CD4-positive, alpha-beta T cell (primary cell): ENCODE data around the gene TMC4. TPM values are rescaled to one million over a fixed set of nuclear protein-coding genes. Genes with fewer than 3 reads are reported as not detected.

Experiments
- ATAC-seq: fragments of 200-7000 bp; cut with Tn5 transposase; one replicate; pipeline ENCODE4 v1.10.0; 2022; ENCODE audit warnings: mild to moderate bottlenecking; ENCODE audit not compliant: poor library complexity
- CTCF ChIA-PET: fragments of 350-600 bp; sonication (Branson Sonifier 250); formaldehyde crosslinking; loops from one replicate; lab custom pipeline; 2021; ENCODE audit warnings: antibody characterized with exemption, inconsistent platforms; lab: Charles Lee
- POLR2A ChIA-PET: fragments of 350-600 bp; sonication (Branson Sonifier 250); formaldehyde crosslinking; loops from one replicate; lab custom pipeline; 2021; ENCODE audit warnings: antibody characterized with exemption, inconsistent platforms; lab: Charles Lee
- DNase-seq, 14 experiments: peaks; one replicate each; pipeline ENCODE4 v3.0.0-alpha.2; 2013 to 2020; ENCODE audit warnings: mixed read lengths in 2 of 14
- H3K27ac ChIP-seq, 2 donors: one replicate each; pipeline versions ENCODE4 v1.5.1 to v1.7.0; 2013; ENCODE audit warnings: low read length in 2 of 2, low read depth in 1 of 2, mild to moderate bottlenecking in 1 of 2
- H3K27me3 ChIP-seq, 2 experiments: 1 replicate in 1 of 2; 2 replicates in 1 of 2; pipeline versions ENCODE4 v1.6.1 to v1.7.0; 2013; ENCODE audit warnings: low read length in 2 of 2, control low read depth in 1 of 2, mild to moderate bottlenecking in 1 of 2, moderate library complexity in 1 of 2; ENCODE audit not compliant: insufficient read depth in 2 of 2, control insufficient read depth in 1 of 2
- H3K36me3 ChIP-seq: one replicate; pipeline ENCODE4 v1.6.1; 2013; ENCODE audit warnings: low read length, control low read depth; ENCODE audit not compliant: insufficient read depth
- H3K4me1 ChIP-seq: one replicate; pipeline ENCODE4 v1.6.1; 2013; ENCODE audit warnings: low read length, control low read depth; ENCODE audit not compliant: insufficient read depth
- H3K4me3 ChIP-seq: one replicate; pipeline ENCODE4 v1.5.1; 2013; ENCODE audit warnings: mild to moderate bottlenecking, low read length, moderate library complexity
- H3K9me3 ChIP-seq, 2 experiments: 1 replicate in 1 of 2; 2 replicates in 1 of 2; pipeline versions ENCODE4 v1.6.1 to v1.7.0; 2013; ENCODE audit warnings: low read length in 2 of 2, mild to moderate bottlenecking in 2 of 2, control low read depth in 1 of 2, moderate library complexity in 1 of 2; ENCODE audit not compliant: control insufficient read depth in 1 of 2, insufficient read depth in 1 of 2
- H3K27ac Mint-ChIP-seq: one replicate; pipeline ENCODE4 v1.8.0; 2020; ENCODE audit warnings: mixed read lengths
- H3K27me3 Mint-ChIP-seq: one replicate; pipeline ENCODE4 v1.8.0; 2021; ENCODE audit warnings: mixed read lengths
- H3K36me3 Mint-ChIP-seq: one replicate; pipeline ENCODE4 v1.8.0; 2021; ENCODE audit warnings: low read depth, mixed read lengths
- H3K4me1 Mint-ChIP-seq: one replicate; pipeline ENCODE4 v1.8.0; 2021; ENCODE audit warnings: low read depth, mixed read lengths
- H3K4me3 Mint-ChIP-seq: one replicate; pipeline ENCODE4 v1.8.0; 2020; ENCODE audit warnings: mild to moderate bottlenecking, mixed read lengths
- H3K9me3 Mint-ChIP-seq: one replicate; pipeline ENCODE4 v1.8.0; 2020; ENCODE audit warnings: mixed read lengths
- CTCF ChIP-seq: fragments of 200-600 bp; IDR thresholded peaks from one replicate; pipeline ENCODE4 v1.8.0; 2022; ENCODE audit warnings: antibody characterized with exemption, mild to moderate bottlenecking
- intact Hi-C, 2 experiments: fragments of 100-400 bp; cut with DNase I in 1 of 2; cut with micrococcal nuclease in 1 of 2; formaldehyde crosslinking; loops; one replicate each; pipeline versions ENCODE4 v1.15.1 to v1.9.0; 2023 to 2025; cut with DNase I, micrococcal nuclease
- total RNA-seq, 174 experiments: library from RNA in 2 of 174; stranded (reverse) in 2 of 174; gene quantifications; one replicate each; pipeline ENCODE4 v1.2.3 and lab custom pipeline; 2021 to 2026

TMC4 gene
- total RNA-seq, 2 experiments from 2014 or later = 0.84 to 1.5 TPM

DNA sequence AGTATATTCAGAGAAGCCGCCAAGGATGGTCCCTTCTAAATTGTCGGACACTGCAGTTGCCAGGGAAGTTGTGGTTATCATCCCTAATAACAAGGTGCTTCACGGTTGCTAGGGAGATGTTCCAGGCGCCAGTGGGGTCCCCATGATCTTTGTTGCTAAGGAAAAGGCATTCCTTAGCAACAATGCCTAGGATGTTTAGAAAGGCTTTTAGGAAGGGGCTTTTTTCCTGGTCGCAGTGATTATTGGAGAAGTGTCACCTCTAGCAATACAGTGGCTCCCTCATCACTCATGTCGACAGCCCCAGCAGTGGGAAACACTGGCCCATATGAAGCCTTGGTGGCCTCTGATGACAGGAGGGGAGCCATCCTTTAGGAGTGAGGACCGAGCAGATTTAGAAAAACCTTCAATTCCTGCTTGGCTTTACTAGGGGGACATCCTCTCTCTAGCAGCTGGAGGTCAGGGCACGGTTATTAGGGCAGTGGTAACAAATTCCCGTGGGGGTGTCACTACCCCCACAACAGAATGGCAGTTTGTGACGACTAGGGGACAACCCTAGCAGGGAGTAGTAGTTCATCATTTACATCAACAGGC lies 6.4 kb upstream of the TMC4 start:
- Histone ChIP-seq H3K36me3 (peaks cover 8% of the 10 kb centered on the region), H3K9me3 (no peaks in the 10 kb centered on the region), H3K27me3 (no peaks in the 10 kb centered on the region), H3K4me3 (no peak overlapping the region), H3K27ac (no peak overlapping the region), H3K4me1 (no peaks in the 10 kb centered on the region)
- no peaks in the 10 kb centered on the region for H3K27me3 Mint-ChIP-seq
- DNase-seq (no peak), ATAC-seq (no peak)
- H3K4me3 Mint-ChIP-seq = no peak overlapping the region
- ChIA-PET CTCF (no interaction called here), POLR2A (interaction anchor here (0.9 kb wide), 1 partner anchor 10 kb away, joined by 4 read pairs; the partner anchor contains the start of gene MBOAT7)
- H3K36me3 Mint-ChIP-seq = peaks cover 16% of the 10 kb centered on the region
- TF ChIP-seq CTCF = no peak
- H3K4me1 Mint-ChIP-seq = no peaks in the 10 kb centered on the region
- intact Hi-C loops = no loop called here
- H3K27ac Mint-ChIP-seq = no peak overlapping the region
- H3K9me3 Mint-ChIP-seq = no peaks in the 10 kb centered on the region

DNA sequence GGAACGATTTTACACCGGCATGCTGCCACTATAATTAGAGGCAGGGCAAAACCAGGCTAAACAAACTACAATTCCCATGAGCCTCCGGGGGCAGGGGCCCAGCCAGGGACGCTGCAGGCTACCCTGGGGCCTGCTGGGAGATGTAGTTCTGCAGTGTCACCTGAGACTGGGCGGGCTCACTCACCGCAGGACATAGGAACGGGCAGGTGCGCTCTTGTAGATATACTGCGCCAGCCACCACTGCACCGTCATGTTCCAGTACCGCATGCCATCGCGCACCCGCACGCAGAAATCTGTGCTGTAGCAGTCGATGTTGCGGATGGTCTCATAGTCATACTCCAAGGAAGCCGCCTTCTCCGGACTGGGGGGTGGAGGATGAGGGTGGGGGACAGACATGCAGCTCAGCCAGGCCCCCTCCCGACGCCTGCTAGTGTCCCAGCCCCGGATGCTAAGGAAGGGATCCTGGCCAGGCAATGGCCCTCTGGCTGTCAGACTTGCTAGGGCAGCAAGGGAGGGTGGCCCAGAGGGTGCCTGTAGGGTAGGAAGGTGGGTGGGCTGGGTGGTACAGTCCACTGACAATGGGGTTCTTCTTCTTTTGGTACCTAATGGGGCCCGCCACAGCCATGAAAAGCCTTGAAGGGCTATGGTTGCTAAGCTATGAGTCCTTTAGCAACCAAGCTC lies 5.8 kb upstream of the TMC4 start:
- H3K4me3 ChIP-seq = no peak overlapping the region
- CTCF ChIA-PET = interaction anchor here (1.5 kb wide), 1 partner anchor 10 kb away, joined by 3 read pairs; no protein-coding TSS in a partner anchor
- peaks cover 8% of the 10 kb centered on the region for H3K36me3 ChIP-seq
- Mint-ChIP-seq H3K27ac (no peak overlapping the region), H3K4me1 (no peaks in the 10 kb centered on the region), H3K9me3 (no peaks in the 10 kb centered on the region), H3K36me3 (peaks cover 10% of the 10 kb centered on the region), H3K27me3 (no peaks in the 10 kb centered on the region), H3K4me3 (no peak overlapping the region)
- intact Hi-C loops = no loop called here
- POLR2A ChIA-PET = no interaction called here
- ATAC-seq (peak; percentile 100), DNase-seq (peak in 7 of 14 experiments; percentile 28 to 64 (median 44))
- no peak overlapping the region for H3K27ac ChIP-seq
- TF ChIP-seq CTCF = no peak
- no peaks in the 10 kb centered on the region for H3K9me3 ChIP-seq
- H3K4me1 ChIP-seq = no peaks in the 10 kb centered on the region
- H3K27me3 ChIP-seq = no peaks in the 10 kb centered on the region

DNA sequence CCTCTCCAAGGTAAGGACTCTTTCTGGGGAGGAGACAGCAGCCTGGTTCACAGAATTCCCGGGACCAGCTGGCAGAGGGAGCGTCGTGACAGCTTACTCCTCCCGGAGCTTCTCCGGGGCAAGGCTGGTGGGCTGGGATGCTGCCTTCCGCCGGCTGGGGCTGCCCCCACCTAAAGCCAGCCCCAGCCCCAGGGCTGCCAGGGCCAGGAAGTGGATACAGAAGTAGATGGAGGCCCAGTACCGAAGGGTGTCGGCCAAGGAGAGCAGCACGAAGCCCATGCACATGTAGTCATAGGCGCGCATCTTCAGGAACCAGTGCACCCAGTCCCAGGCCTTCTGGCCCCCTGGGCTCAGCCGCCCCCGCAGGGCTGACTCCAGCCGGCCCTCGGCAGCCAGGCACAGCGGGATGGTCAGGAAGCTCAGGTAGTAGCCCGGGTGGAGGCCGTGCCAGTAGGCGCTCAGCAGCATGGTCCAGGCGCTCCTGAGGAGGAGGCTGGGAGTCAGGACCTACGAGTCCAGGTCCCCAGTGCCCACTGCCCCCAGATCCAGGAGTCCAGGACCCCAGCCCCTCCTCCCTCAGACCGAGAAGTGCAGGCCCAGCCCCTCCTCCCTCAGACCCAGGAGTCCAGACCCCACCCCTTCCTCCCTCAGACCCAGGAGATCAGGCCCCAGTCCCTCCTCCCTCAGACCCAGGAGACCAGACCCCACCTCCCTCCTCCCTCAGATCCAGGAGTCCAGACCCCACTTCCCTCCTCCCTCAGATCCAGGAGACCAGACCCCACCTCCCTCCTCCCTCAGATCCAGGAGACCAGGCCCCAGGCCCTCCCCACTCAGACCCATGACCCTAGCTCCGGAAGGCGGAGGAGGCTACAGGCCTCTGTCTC lies 1.2 kb upstream of the TMC4 start:
- Histone ChIP-seq H3K4me3 (no peak overlapping the region), H3K9me3 (no peaks in the 10 kb centered on the region), H3K4me1 (peaks cover 12% of the 10 kb centered on the region), H3K27ac (no peak overlapping the region), H3K27me3 (no peaks in the 10 kb centered on the region), H3K36me3 (peaks cover 3% of the 10 kb centered on the region)
- ChIA-PET CTCF (interaction anchor here (1.1 kb wide), 1 partner anchor 12 kb away, joined by 4 read pairs; no protein-coding TSS in a partner anchor), POLR2A (interaction anchor here (0.7 to 2.3 kb wide), 3 partner anchors 15 to 37 kb away, joined by 3 to 8 read pairs (median 3); partner anchors contain the start of genes CNOT3, MBOAT7 and TSEN34)
- intact Hi-C loops = no loop called here
- Mint-ChIP-seq H3K27ac (no peak overlapping the region), H3K36me3 (peaks cover 10% of the 10 kb centered on the region), H3K4me3 (no peak overlapping the region), H3K4me1 (no peaks in the 10 kb centered on the region), H3K27me3 (no peaks in the 10 kb centered on the region), H3K9me3 (no peaks in the 10 kb centered on the region)
- TF ChIP-seq CTCF = no peak
- ATAC-seq = no peak
- peak in 1 of 14 experiments; percentile 22 for DNase-seq
